NB4 (cell line): ENCODE measurements around the gene ASXL1.
A peak's percentile ranks its signal among the peaks of the same experiment; 100 is the strongest.
"Not testable (repeated sequence)": the region's sequence is repeated elsewhere in the genome, so short reads cannot be mapped to it uniquely, and the experiment has no call there.

Experiments used
- DNase-seq: peaks from one replicate; pipeline ENCODE4 v3.0.0; 2010; ENCODE audit warnings: low read depth
- H3K4me3 ChIP-seq: one replicate; pipeline ENCODE4 v1.5.1; 2011; ENCODE audit warnings: mild to moderate bottlenecking, low read depth, low read length, moderate library complexity
- CTCF ChIP-seq: IDR thresholded peaks from one replicate; pipeline ENCODE4 v1.5.1; 2012; ENCODE audit warnings: low read depth, low read length
- MAX ChIP-seq: IDR thresholded peaks from 2 replicates; pipeline ENCODE4 v1.6.1; 2011; ENCODE audit warnings: low read depth, low read length
- MYC ChIP-seq: IDR thresholded peaks from 2 replicates; pipeline ENCODE4 v1.6.1; 2011; ENCODE audit warnings: low read depth, low read length
- POLR2A ChIP-seq: IDR thresholded peaks from 2 replicates; pipeline ENCODE4 v1.6.1; 2011; ENCODE audit warnings: mild to moderate bottlenecking; ENCODE audit not compliant: insufficient read length; ENCODE audit errors: extremely low read depth

Gene ASXL1

GRCh38 chr20:32354592-32355416 is 3.3 kb upstream of the ASXL1 start:
- no peak overlapping the region for H3K4me3 ChIP-seq
- DNase-seq: peak; percentile 52
- TF ChIP-seq CTCF (no peak), MYC (no peak), POLR2A (no peak), MAX (no peak)

- H3K4me3 ChIP-seq: no peak overlapping the region
- TF ChIP-seq MAX: no peak
- no peak for TF ChIP-seq POLR2A
- TF ChIP-seq MYC: no peak
- no peak for TF ChIP-seq CTCF
- DNase-seq: no peak
Measured at GRCh38 chr20:32355417-32355841, 2.7 kb upstream of the ASXL1 start.

- DNase-seq: not testable (repeated sequence)
- peak overlapping the region; percentile 91 for H3K4me3 ChIP-seq
Measured at GRCh38 chr20:32355907-32356621, 2.1 kb upstream of the ASXL1 start.

- DNase-seq: peak; percentile 65
- H3K4me3 ChIP-seq: peak overlapping the region; percentile 91
- TF ChIP-seq POLR2A: no peak
- no peak for TF ChIP-seq CTCF
- no peak for TF ChIP-seq MAX
- TF ChIP-seq MYC: no peak
Measured at GRCh38 chr20:32356622-32357374, 1.3 kb upstream of the ASXL1 start.

GRCh38 chr20:32357375-32357868 is 709 bp upstream of the ASXL1 start:
- no peak for DNase-seq
- peak overlapping the region; percentile 91 for H3K4me3 ChIP-seq
- TF ChIP-seq MYC (0 out of 2 replicates have a peak, but pooled peaks have one; percentile 30), MAX (no peak)

- no peak for DNase-seq
- peak overlapping the region; percentile 93 for H3K4me3 ChIP-seq
- 0 out of 2 replicates have a peak, but pooled peaks have one; percentile 47 for TF ChIP-seq MAX
- no peak for TF ChIP-seq CTCF
Measured at GRCh38 chr20:32358632-32358882, 426 bp downstream of the ASXL1 start.
